ENCODE measurements around the gene IFNA8. TPM values are rescaled to one million over a fixed set of nuclear protein-coding genes. Genes with fewer than 3 reads are reported as not detected.

IFNA8 gene
- total RNA-seq, 1 donor from 2014 or later, result not detected

DNA sequence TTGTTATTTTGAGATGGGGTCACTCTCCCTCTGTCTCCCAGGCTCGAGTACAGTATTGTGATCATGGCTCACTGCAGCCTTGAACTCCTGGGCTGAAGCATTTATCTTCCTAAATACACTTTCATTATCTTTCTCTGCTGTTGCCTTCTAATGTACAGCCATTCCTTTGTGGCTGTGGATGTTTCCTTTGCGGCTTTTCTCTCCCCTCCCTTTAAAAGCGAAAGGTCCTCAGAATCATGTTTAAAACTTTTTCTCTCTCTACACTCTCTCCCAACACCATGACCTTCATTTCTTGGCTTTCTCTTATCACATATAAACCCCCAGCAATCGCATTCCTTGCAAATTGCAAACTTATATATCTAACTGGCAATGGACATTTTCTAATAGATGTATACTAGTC, 25.3 kb upstream of the IFNA8 start:
- Histone ChIP-seq H3K4me1 (no peaks in the 10 kb centered on the region), H3K9me3 (no peaks in the 10 kb centered on the region), H3K4me3 (no peak overlapping the region), H3K27me3 (no peaks in the 10 kb centered on the region), H3K36me3 (no peaks in the 10 kb centered on the region), H3K27ac (no peak overlapping the region)
- DNase-seq (ENCODE audit: extremely low spot score in 2 of 2), result no peak
- intact Hi-C loops (cut with DNase I), result no loop called here
- TF ChIP-seq POLR2AphosphoS5 (IDR thresholded peaks at IDR 0.05; ENCODE audit: insufficient read depth in 1 of 2, low read depth in 1 of 2) (no peak), POLR2A (IDR thresholded peaks at IDR 0.05) (no peak)
- TF ChIP-seq, protein P1, sequence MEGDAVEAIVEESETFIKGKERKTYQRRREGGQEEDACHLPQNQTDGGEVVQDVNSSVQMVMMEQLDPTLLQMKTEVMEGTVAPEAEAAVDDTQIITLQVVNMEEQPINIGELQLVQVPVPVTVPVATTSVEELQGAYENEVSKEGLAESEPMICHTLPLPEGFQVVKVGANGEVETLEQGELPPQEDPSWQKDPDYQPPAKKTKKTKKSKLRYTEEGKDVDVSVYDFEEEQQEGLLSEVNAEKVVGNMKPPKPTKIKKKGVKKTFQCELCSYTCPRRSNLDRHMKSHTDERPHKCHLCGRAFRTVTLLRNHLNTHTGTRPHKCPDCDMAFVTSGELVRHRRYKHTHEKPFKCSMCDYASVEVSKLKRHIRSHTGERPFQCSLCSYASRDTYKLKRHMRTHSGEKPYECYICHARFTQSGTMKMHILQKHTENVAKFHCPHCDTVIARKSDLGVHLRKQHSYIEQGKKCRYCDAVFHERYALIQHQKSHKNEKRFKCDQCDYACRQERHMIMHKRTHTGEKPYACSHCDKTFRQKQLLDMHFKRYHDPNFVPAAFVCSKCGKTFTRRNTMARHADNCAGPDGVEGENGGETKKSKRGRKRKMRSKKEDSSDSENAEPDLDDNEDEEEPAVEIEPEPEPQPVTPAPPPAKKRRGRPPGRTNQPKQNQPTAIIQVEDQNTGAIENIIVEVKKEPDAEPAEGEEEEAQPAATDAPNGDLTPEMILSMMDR (IDR thresholded peaks at IDR 0.05), result no peak

DNA sequence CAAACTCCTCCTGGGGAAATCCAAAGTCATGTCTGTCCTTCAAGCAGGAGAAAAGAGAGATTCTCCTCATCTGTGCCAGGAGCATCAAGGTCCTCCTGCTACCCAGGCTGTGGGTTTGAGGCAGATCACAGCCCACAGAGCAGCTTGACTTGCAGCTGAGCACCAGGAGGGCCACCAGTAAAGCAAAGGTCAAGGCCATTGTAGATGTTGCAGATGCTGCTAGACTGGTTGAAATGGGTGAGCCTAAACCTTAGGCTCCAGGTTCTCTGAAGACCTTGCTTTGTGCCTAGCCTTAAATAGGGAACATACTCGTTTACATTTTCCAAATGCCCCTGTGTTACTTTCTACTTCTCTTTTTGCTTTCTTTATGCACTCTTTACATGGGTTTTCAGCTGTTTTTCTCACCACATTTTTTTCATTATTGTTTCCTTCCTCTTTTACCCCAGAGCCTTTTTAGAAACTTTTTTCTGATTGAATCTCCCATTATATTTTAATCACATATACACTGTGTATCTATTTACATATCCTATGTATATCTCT, 23.7 kb upstream of the IFNA8 start, which contains the start of gene IFNA2:
Gene IFNA2, minus strand, starts transcription at position 268 of the 540 bp plus-strand sequence. Its CDS starts 69 bp downstream, at position 199.
- no peaks in the 10 kb centered on the region for H3K4me1 ChIP-seq
- TF ChIP-seq POLR2AphosphoS5 (IDR thresholded peaks at IDR 0.05; ENCODE audit: insufficient read depth in 1 of 2, low read depth in 1 of 2), result no peak
- no peak for TF ChIP-seq POLR2A (IDR thresholded peaks at IDR 0.05)
- TF ChIP-seq, protein P1 (IDR thresholded peaks at IDR 0.05), result no peak
- H3K27me3 ChIP-seq, result no peaks in the 10 kb centered on the region
- no peaks in the 10 kb centered on the region for H3K9me3 ChIP-seq
- H3K4me3 ChIP-seq, result no peak within 1 kb of the TSS
- no peak for DNase-seq (ENCODE audit: extremely low spot score in 2 of 2)
- no peaks in the 10 kb centered on the region for H3K36me3 ChIP-seq
- no peak within 1 kb of the TSS for H3K27ac ChIP-seq
- intact Hi-C loops (cut with DNase I), result no loop called here

DNA sequence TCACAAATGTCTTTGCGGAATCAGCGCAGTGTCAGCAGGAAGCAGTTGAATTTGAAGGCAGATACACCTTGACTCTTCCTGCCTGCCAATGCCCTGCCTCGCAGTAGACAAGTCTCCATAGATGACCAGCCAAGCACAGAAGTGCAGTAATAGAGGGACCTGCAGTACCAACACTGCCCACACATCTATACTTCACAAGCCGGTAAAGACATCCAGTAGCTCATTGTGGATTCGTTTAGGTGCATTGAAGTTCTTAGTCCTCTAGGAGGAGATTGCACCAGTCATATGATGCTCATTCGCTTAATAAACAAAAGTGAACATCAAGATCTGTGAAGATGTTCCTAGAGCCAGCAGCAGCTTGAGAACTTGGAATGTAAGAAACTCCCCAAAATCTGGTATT, 16.6 kb upstream of the IFNA8 start:
- intact Hi-C loops (cut with DNase I), result loop anchor here (10.0 kb wide), 1 partner anchor 47 kb away; no protein-coding TSS in a partner anchor

DNA sequence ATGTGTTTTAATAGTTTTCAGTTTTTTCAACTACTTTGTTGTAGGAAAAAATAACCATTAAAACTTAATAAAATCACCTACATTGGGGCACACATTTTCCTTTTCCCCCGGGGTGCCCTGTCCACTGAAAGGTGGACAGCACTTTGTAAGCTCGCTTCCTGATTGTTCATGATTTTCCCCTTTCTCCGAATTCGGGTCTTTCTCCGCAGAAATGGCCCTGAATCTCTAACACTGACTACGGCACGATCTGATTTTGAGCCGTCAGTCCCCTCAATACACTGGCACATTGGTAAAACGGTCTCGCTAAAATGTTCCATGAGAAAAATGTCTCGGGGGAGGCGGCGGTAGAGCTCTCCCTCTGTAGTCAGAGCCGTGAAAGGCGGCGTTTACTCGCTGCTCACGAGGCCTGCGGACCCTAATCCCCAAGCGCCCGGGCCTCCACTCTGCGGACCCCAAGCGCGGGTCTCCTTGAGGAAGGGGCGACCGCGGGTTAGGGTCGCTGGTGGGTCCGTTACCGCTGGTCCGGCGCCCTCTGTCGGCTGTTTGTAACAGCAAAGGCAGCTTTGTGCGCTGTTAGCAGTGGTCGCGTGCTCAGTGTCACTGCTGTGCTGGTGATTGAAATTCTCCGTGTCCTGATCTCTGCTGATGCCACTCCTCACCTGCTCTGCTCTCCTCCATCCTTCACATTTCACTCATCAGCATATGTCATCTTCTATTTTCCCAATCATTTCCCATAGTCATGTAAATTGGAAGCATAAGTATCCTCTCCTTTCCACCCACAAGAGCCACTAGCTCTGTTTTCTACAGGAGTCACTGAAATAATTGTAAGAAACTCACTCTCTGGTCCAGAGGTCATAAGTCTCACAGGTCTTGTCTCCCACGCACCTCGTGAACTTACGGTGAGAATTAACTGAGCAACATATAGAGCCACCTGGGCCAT, 12.9 kb upstream of the IFNA8 start:
- TF ChIP-seq POLR2AphosphoS5 (IDR thresholded peaks at IDR 0.05; ENCODE audit: insufficient read depth in 1 of 2, low read depth in 1 of 2) (peak in 1 of 2 donors; percentile 36), POLR2A (IDR thresholded peaks at IDR 0.05) (no peak)
- TF ChIP-seq, protein P1 (IDR thresholded peaks at IDR 0.05), result peak; percentile 28 to 65 (median 51)
- Histone ChIP-seq H3K27me3 (no peaks in the 10 kb centered on the region), H3K9me3 (no peaks in the 10 kb centered on the region), H3K4me3 (peak overlapping the region; percentile 45), H3K36me3 (no peaks in the 10 kb centered on the region), H3K27ac (no peak overlapping the region), H3K4me1 (peaks cover 7% of the 10 kb centered on the region)
- no peak for DNase-seq (ENCODE audit: extremely low spot score in 2 of 2)
- intact Hi-C loops (cut with DNase I), result loop anchor here (10.0 kb wide), 1 partner anchor 51 kb away; no protein-coding TSS in a partner anchor

More for the DNA sequence above, 16.6 kb upstream of the IFNA8 start:
- DNase-seq (ENCODE audit: extremely low spot score in 2 of 2), result no peak
- Histone ChIP-seq H3K4me3 (no peak overlapping the region), H3K4me1 (peaks cover 7% of the 10 kb centered on the region), H3K27me3 (no peaks in the 10 kb centered on the region), H3K27ac (no peak overlapping the region), H3K36me3 (no peaks in the 10 kb centered on the region), H3K9me3 (no peaks in the 10 kb centered on the region)
- no peak for TF ChIP-seq POLR2AphosphoS5 (IDR thresholded peaks at IDR 0.05; ENCODE audit: insufficient read depth in 1 of 2, low read depth in 1 of 2)
- no peak for TF ChIP-seq POLR2A (IDR thresholded peaks at IDR 0.05)
- TF ChIP-seq, protein P1 (IDR thresholded peaks at IDR 0.05), result no peak

All from vagina (tissue), 2 donors.